GM19438 (cell line): ENCODE measurements around the gene PPP4R2.
"Not testable (repeated sequence)": the region's sequence is repeated elsewhere in the genome, so short reads cannot be mapped to it uniquely, and the experiment has no call there.

ENCODE experiments used
- ATAC-seq: cut with Tn5 transposase; IDR thresholded peaks from one replicate; pipeline ENCODE4 v1.9.1; 2021; ENCODE audit warnings: low read depth; ENCODE audit not compliant: unreplicated experiment

Gene PPP4R2

GRCh38 chr3:72974956-72975355, 21.7 kb upstream of the PPP4R2 start:
- ATAC-seq, result no peak

- no peak for ATAC-seq
Observed at GRCh38 chr3:72976281-72976741, 20.3 kb upstream of the PPP4R2 start.

GRCh38 chr3:72977060-72977808, 19.4 kb upstream of the PPP4R2 start:
- peak; percentile 50 for ATAC-seq

- ATAC-seq, result no peak
Observed at GRCh38 chr3:72982609-72983366, 13.8 kb upstream of the PPP4R2 start.

- ATAC-seq, result no peak
Observed at GRCh38 chr3:72985576-72985975, 11.0 kb upstream of the PPP4R2 start.

- ATAC-seq, result no peak
Observed at GRCh38 chr3:72990701-72991395, 5.8 kb upstream of the PPP4R2 start.

- no peak for ATAC-seq
Observed at GRCh38 chr3:72991522-72991921, 5.1 kb upstream of the PPP4R2 start.

GRCh38 chr3:72993391-72993790, 3.2 kb upstream of the PPP4R2 start:
- ATAC-seq, result no peak

- ATAC-seq, result no peak
Observed at GRCh38 chr3:72995337-72995736, 1.3 kb upstream of the PPP4R2 start.

- no peak for ATAC-seq
Observed at GRCh38 chr3:72996121-72996472, 514 bp upstream of the PPP4R2 start.

GRCh38 chr3:72997421-72997961, 880 bp downstream of the PPP4R2 start:
- no peak for ATAC-seq

GRCh38 chr3:72998466-72998865, 1.9 kb downstream of the PPP4R2 start:
- no peak for ATAC-seq

- ATAC-seq, result no peak
Observed at GRCh38 chr3:72999951-73000350, 3.3 kb downstream of the PPP4R2 start.

GRCh38 chr3:73003050-73003449, 6.4 kb downstream of the PPP4R2 start:
- not testable (repeated sequence) for ATAC-seq

- ATAC-seq, result no peak
Observed at GRCh38 chr3:73004316-73004715, 7.7 kb downstream of the PPP4R2 start.

- ATAC-seq, result no peak
Observed at GRCh38 chr3:73007992-73008712, 11.5 kb downstream of the PPP4R2 start.

- no peak for ATAC-seq
Observed at GRCh38 chr3:73009008-73009407, 12.4 kb downstream of the PPP4R2 start.

GRCh38 chr3:73009750-73010149, 13.1 kb downstream of the PPP4R2 start:
- ATAC-seq, result no peak

GRCh38 chr3:73010158-73010557, 13.5 kb downstream of the PPP4R2 start:
- ATAC-seq, result no peak

- no peak for ATAC-seq
Observed at GRCh38 chr3:73018298-73018697, 21.7 kb downstream of the PPP4R2 start.
